Fibroblast of skin of back (primary cell): Measurements from ENCODE around the gene KRTAP5-3.

ENCODE experiments used
- DNase-seq: peaks from one replicate; pipeline ENCODE4 v3.0.0-alpha.2; 2013

Gene KRTAP5-3

DNA sequence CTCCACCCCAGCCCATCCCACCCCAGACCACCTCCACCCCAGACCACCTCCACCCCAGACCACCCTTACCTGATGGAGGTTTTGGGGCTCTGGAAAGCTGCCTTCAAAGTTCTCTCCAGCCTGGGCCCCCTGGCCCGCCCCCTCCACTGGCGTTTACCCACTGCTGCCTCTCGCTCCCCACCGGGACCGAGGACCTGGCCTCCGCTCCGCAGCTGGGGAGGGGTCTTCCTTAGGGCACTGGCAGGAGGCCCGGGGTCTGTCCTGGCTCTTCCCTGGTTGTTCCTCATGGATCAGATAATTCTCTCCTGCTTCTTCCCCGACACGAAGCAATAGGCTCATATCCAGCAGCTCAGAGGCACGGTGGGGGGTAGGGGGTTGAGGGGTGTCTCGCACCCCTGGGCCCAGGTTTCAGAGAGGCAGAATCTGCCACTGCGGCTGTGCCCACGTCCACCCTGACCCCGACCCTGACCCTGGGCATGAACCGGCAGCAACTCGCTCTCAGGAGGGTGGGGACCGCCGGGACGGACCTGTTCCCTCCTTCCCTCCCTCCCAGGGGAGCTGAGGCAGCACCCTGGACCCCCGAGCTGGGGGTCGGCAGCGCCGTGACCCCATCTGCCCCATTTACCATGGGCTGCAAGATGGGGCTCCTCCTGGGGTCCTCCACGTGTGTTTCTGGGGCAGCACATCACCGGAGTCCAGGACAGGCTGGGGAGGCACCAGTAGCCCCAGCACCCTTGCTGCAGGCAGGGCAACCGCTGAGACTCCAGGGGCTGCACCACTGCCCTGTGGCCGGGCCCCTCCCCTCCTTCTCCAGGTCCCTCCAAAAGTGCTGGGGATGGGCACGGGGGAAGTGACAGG is 34.3 kb upstream of the KRTAP5-3 start:
- DNase-seq = no peak

DNA sequence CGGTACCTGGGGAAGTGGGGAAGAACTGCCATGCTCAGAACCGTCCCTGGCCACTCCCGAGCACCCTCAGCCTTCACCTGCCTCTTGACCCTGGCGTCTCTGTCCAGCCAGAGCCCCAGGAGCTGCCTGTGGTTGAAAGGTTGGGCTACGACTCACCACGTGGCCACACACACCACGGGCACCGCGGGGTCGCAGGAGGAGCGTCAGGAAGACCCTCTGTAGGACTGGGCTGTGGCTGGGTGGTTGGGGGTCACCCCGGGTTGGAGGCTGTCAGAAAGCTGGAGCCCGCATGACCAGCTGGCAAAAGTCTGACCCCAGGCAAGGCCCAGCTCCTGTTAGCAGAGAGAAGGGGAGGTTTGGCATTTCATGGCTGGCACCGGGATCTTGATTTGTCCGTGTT is 32.8 kb upstream of the KRTAP5-3 start:
- no peak for DNase-seq

- DNase-seq = no peak
Measured at GRCh38 chr11:1640076-1640946, 32.0 kb upstream of the KRTAP5-3 start.

GRCh38 chr11:1639666-1640065 is 31.4 kb upstream of the KRTAP5-3 start:
- DNase-seq = no peak

- no peak for DNase-seq
Measured at GRCh38 chr11:1639102-1639620, 30.9 kb upstream of the KRTAP5-3 start.

GRCh38 chr11:1638344-1638743 is 30.1 kb upstream of the KRTAP5-3 start:
- DNase-seq = no peak

GRCh38 chr11:1637628-1638027 is 29.4 kb upstream of the KRTAP5-3 start:
- no peak for DNase-seq

DNA sequence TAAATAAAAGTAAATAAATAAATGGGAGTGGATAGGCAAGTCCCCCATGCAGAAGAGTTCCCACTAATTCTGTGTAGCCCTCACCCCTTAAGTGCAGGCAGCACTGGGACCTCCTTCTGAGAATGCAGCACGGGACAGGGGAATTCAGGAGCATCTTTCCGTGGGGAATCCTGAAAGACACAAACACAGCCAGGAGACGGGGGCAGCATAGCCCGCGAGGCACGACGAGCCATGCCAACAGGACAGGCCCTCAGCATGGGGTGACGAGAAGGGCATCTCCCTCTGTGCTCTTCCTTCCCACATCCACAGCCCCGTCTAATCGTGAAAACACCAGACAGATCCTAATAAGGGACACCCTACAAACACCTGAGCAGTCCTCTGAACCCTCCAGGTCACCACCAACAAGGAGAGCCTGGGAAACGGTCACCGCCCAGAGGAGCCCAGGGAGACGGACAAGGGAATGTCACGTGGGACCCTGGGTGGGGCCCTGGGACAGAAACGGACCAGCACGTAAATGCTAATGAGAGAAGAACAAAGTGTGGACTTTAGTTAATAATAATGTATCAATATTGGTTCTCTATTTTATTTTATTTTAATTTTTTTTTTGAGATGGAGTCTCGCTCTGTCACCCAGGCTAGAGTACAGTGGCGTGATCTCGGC is 28.2 kb upstream of the KRTAP5-3 start:
- no peak for DNase-seq

GRCh38 chr11:1633864-1634263 is 25.6 kb upstream of the KRTAP5-3 start:
- no peak for DNase-seq

GRCh38 chr11:1632053-1632714 is 23.9 kb upstream of the KRTAP5-3 start:
- no peak for DNase-seq

- DNase-seq = no peak
Measured at GRCh38 chr11:1631066-1631568, 22.9 kb upstream of the KRTAP5-3 start.

DNA sequence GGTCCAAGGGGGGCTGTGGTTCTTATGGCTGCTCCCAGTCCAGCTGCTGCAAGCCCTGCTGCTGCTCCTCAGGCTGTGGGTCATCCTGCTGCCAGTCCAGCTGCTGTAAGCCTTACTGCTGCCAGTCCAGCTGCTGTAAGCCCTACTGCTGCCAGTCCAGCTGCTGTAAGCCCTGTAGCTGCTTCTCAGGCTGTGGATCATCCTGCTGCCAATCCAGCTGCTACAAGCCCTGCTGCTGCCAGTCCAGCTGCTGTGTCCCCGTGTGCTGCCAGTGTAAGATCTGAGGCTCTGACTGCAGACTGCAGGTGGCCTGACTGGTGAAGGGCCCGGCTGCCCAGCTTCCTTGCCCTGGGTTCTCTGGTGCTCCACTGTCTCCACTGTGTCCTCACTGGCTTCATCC is 22.0 kb upstream of the KRTAP5-3 start:
- no peak for DNase-seq

DNA sequence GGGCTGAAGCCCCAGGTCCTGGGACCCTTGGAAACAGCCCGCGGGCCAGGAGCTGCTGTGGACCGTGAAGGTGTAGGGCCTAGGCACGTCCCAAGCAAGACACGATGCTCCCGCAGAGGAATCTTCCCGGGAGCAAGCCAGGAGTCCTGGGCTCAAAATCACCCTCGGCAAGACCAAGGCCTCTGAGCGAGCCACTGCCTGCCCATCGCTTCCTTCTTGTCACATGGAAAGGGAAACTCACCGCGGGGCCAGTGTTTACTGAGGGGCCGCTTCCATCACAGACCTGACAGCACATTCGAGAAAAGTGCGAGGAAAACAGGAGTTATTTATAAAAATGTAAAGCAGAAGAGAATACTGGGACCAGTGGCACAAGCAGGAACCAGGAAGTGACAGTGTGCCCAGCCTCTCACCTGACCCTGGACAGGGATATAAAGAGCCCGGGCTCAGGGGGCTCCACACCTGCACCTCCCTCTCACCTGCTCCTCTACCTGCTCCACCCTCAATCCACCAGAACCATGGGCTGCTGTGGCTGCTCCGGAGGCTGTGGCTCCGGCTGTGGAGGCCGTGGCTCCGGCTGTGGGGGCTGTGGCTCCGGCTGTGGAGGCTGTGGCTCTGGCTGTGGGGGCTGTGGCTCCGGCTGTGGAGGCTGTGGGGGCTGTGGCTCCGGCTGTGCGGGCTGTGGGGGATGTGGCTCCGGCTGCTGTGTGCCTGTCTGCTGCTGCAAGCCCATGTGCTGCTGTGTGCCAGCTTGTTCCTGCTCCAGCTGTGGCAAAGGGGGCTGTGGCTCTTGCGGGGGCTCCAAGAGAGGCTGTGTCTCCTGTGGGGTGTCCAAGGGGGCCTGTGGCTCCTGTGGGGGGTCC is 21.3 kb upstream of the KRTAP5-3 start, which contains the start of gene KRTAP5-5:
KRTAP5-5 (plus strand) TSS at position 450 of the 860 bp plus-strand sequence; CDS start at position 516, 66 bp downstream.
- no peak for DNase-seq

DNA sequence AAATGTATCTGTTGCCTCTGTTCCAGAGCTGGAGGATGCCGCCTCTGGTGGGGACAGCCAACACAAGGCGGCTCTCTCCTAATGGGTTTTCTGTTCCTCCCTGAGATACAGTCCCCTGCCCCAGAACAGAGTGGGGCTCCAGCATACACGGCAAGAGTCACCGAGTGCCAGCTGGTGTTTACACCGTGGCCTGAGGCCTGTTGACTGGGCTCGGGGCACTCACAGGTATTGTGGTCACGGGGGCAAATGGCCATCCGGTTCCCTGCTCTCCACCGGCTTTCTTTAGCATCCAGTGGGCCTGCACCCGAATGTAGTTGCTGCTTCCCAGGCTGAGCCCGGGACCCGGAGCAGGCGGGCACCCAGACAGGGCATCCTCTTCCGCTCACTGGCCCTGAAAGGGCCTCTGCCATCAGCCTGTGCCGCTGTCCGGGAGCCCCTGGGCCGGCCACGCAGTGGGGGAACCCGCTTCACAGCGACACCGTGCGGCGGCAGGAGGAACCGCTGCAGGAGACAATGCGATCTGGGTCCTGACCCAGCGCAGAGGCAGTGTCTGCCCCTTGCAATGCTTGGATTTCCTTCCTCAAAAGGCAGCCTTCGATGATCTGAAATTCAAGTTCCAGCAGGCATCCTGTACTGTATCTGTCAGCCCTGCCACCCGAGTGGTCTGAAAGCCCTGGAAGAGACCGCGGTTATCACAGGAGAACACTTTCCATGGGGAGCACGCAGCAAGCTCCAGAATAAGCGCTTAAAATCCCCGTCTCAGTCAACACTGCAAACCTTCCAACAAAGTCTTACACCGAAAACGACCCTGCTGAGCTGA is 20.5 kb upstream of the KRTAP5-3 start:
- DNase-seq = peak; percentile 37

GRCh38 chr11:1625541-1625940 is 17.3 kb upstream of the KRTAP5-3 start:
- DNase-seq = no peak

GRCh38 chr11:1624621-1625020 is 16.4 kb upstream of the KRTAP5-3 start:
- DNase-seq = no peak

DNA sequence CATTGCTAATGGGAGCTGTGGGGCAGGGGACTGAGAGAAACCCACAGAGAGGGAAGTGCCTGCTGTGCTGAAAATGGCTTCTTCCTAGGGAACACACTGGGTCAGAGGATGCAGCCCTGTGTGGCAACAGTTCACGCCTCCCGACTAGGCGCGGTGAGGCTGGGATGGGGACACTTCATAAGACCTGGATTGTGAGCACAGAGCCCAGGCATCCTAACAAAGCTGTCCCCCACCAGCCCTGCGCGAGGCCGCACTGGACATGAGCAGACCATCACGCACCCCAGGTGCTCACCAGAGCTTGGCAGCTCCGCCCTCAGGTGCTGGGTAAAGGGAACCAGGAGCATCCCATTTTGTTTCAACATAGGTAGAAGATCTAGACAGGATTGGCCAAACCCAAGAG is 15.5 kb upstream of the KRTAP5-3 start:
- DNase-seq = no peak

- no peak for DNase-seq
Measured at GRCh38 chr11:1622086-1622485, 13.8 kb upstream of the KRTAP5-3 start, which contains the start of gene KRTAP5-4. KRTAP5-4 (minus strand) TSS chr11:1622138; CDS start chr11:1622093, 45 bp downstream.

DNA sequence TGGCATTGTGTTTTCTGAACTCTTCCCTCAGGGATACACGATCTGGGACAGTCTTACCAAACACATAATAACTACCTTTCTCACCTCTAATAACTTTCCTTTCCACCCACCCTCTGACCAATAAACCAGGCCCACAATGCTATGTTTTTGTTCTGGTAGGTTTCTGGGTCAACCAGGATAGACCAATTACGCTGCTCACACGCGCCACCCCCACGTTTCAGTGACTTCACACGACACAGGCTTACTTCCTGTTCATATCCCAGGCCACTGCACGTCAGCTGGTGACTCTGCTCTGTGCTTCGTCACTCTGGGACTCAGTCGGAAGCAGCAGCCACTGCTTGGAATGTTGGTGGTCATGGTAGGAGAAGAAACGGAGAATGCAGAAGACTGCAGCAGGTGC is 11.2 kb upstream of the KRTAP5-3 start:
- DNase-seq = no peak

DNA sequence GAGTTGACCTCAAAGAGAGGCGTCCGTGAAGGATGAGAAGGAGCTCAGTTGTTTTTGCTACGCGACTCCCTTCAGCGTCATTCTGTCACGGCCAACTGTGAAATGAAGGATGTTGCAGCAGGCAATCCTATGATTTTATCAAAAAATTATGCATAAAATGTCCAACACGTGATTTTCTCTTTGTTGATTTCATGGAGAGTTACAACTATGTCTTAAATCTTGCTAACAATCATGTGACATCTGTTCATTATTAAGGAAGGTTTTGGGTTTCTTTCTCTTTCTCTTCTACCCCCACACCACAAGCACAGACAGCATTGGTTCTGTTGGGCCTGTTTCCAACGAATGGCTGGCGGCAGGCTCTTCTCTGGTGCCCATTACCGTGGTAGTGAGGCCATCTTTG is 10.0 kb upstream of the KRTAP5-3 start:
- no peak for DNase-seq
